Neural cell (in vitro differentiated cells): ENCODE measurements around the gene HLA-G.

Experiments
- EZH2 ChIP-seq: fragments of 200-600, 300-800 bp; shearing (Covaris generic), sonication (generic); IDR thresholded peaks from 2 replicates; pipeline ENCODE4 v1.6.1; 2014; ENCODE audit warnings: antibody characterized with exemption, low read length, borderline replicate concordance, mild to moderate bottlenecking; ENCODE audit not compliant: insufficient read depth, poor library complexity, severe bottlenecking
- TF ChIP-seq, protein P1 (sequence below): fragments of 450-650 bp; IDR thresholded peaks from 2 replicates; pipeline ENCODE4 v1.5.1; 2014; ENCODE audit warnings: antibody characterized with exemption, mild to moderate bottlenecking, moderate library complexity; ENCODE audit not compliant: poor library complexity, severe bottlenecking

DNA sequence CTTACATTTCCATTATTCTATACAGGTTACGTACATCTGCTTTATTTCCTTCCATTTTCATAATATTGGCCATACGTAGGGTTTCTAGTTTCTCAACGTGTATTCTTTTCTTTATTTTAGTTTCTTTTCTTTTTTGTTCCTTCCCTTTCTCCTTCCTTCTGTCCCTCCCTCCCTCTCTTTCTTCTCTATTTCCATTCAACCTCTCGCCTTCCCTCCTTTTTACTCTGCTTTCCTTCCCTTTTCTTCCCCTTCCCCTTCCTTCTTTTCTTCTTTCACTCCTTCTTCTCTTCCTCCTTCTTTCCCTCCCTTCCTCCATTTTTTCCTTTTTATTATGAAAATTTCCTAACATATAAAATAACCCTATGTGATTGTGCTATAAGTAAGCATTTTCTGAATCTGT is 8.7 kb upstream of the HLA-G start:
- TF ChIP-seq, protein P1, sequence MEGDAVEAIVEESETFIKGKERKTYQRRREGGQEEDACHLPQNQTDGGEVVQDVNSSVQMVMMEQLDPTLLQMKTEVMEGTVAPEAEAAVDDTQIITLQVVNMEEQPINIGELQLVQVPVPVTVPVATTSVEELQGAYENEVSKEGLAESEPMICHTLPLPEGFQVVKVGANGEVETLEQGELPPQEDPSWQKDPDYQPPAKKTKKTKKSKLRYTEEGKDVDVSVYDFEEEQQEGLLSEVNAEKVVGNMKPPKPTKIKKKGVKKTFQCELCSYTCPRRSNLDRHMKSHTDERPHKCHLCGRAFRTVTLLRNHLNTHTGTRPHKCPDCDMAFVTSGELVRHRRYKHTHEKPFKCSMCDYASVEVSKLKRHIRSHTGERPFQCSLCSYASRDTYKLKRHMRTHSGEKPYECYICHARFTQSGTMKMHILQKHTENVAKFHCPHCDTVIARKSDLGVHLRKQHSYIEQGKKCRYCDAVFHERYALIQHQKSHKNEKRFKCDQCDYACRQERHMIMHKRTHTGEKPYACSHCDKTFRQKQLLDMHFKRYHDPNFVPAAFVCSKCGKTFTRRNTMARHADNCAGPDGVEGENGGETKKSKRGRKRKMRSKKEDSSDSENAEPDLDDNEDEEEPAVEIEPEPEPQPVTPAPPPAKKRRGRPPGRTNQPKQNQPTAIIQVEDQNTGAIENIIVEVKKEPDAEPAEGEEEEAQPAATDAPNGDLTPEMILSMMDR, result no peak
- no peak for TF ChIP-seq EZH2
